ENCODE data around the gene FYB2. TPM values are rescaled to one million over a fixed set of nuclear protein-coding genes. Genes with fewer than 3 reads are reported as not detected.

FYB2 gene
- total and polyA plus RNA-seq, 10 of the 15 experiments (the other 5 are each of a cell fraction or from before 2014, with no cell fraction given): 0.04 to 0.16 (median 0.05) TPM; not detected in 4

GRCh38 chr1:56831871-56832693 lies 12.9 kb upstream of the FYB2 start:
- H3K4me2 ChIP-seq (ENCODE audit: control insufficient read depth, insufficient read depth): no peak overlapping the region
- TF ChIP-seq RAD21 (IDR thresholded peaks at IDR 0.05; ENCODE audit: insufficient read depth, low read depth, low read length) (peak; percentile 99), ASH2L (IDR thresholded peaks at IDR 0.05; ENCODE audit: borderline replicate concordance, low read depth) (no peak), YY1 (IDR thresholded peaks at IDR 0.05; ENCODE audit: low read depth, low read length) (peak; percentile 73), NFYB (IDR thresholded peaks at IDR 0.05; ENCODE audit: insufficient read depth, low read depth, low read length) (no peak), BACH1 (IDR thresholded peaks at IDR 0.05; ENCODE audit: borderline replicate concordance) (no peak), MEF2A (IDR thresholded peaks at IDR 0.05; ENCODE audit: insufficient read depth, low read depth, low read length) (peak; percentile 95), ZBTB11 (CRISPR knock-in tag; IDR thresholded peaks at IDR 0.05) (no peak), CEBPZ (IDR thresholded peaks at IDR 0.05; ENCODE audit: low read depth, low read length) (no peak), ATF3 (IDR thresholded peaks at IDR 0.05; ENCODE audit: borderline replicate concordance, extremely low read depth, low read depth, low read length) (no peak), ATF2 (IDR thresholded peaks at IDR 0.05; ENCODE audit: low read length) (no peak), ZNF207 (IDR thresholded peaks at IDR 0.05; ENCODE audit: borderline replicate concordance) (no peak)

More at GRCh38 chr1:56831871-56832693, 12.9 kb upstream of the FYB2 start:
- no peaks in the 10 kb centered on the region for H3K79me2 ChIP-seq (ENCODE audit: control insufficient read depth, insufficient read depth, low read length)
- POLR2A ChIA-PET: interaction anchor here (0.6 kb wide), 1 partner anchor 729 kb away, joined by 3 read pairs; no protein-coding TSS in a partner anchor
- BruUV-seq (replicated peaks): no TSS peak
- no peak overlapping the region for H3K27ac ChIP-seq (ENCODE audit: control insufficient read depth, insufficient read depth)
- FAIRE-seq: peak; percentile 66
- ATAC-seq: peak; percentile 81
- H3K9me3 ChIP-seq (replicated peaks; ENCODE audit: control insufficient read depth, insufficient read depth, low read length): no peaks in the 10 kb centered on the region
- intact Hi-C loops (cut with micrococcal nuclease; ENCODE audit: unreplicated experiment) (loop anchor here (1.0 to 5.0 kb wide), 3 partner anchors 139 to 1715 kb away; partner anchors contain the start of gene OMA1), in situ Hi-C loops (cut with MboI) (loop anchor here (25.0 kb wide), 1 partner anchor 1730 kb away; no protein-coding TSS in a partner anchor)
- H3K36me3 ChIP-seq (ENCODE audit: control insufficient read depth in 2 of 2, insufficient read depth in 2 of 2, low read length in 1 of 2): no peaks in the 10 kb centered on the region
- WGBS (ENCODE audit: insufficient coverage, insufficient replicate concordance, low lambda C conversion rate, missing lambda C conversion rate): 28% methylated on average over 8 of the region's 8 CpGs
- H3K4me3 ChIP-seq: no peak overlapping the region
- no peaks in the 10 kb centered on the region for H4K20me1 ChIP-seq (ENCODE audit: control insufficient read depth, insufficient read depth)
- H3K9ac ChIP-seq (ENCODE audit: control insufficient read depth, insufficient read depth, low read length): no peak overlapping the region
- no peaks in the 10 kb centered on the region for H3K4me1 ChIP-seq (ENCODE audit: control insufficient read depth, insufficient read depth, low read length)
- RAD21 ChIA-PET (ENCODE audit: unreplicated experiment): interaction anchor here (0.7 to 1.5 kb wide), 8 partner anchors 10 to 1715 kb away, joined by 3 to 5 read pairs (median 4); partner anchors contain the start of gene OMA1
- H3K27me3 ChIP-seq (replicated peaks in 1 of 2; ENCODE audit: control insufficient read depth in 2 of 2, insufficient read depth in 2 of 2, low read length in 1 of 2): no peaks in the 10 kb centered on the region; a peak in 1 of 4 replicates
- CTCF ChIA-PET: interaction anchor here (0.6 to 4.9 kb wide), 20 partner anchors 9 to 1329 kb away, joined by 3 to 35 read pairs (median 4); partner anchors contain the start of gene C8B
- peak; percentile 11 for DNase-seq (ENCODE audit: low read depth, low spot score)
- H2AFZ ChIP-seq (ENCODE audit: control insufficient read depth, low read depth, low read length): no peak overlapping the region
- SMC1A ChIA-PET (ENCODE audit: uncharacterized antibody, unreplicated experiment): interaction anchor here (0.6 to 3.2 kb wide), 7 partner anchors 14 to 1714 kb away, joined by 3 to 16 read pairs (median 3); no protein-coding TSS in a partner anchor

Data from GM12878 (cell line).